ENCODE measurements around the gene B9D1. TPM values are rescaled to one million over a fixed set of nuclear protein-coding genes. Genes with fewer than 3 reads are reported as not detected.

The B9D1 gene
- total and polyA plus RNA-seq, 2 experiments from 2014 or later, result 35.2 to 63.5 TPM

DNA sequence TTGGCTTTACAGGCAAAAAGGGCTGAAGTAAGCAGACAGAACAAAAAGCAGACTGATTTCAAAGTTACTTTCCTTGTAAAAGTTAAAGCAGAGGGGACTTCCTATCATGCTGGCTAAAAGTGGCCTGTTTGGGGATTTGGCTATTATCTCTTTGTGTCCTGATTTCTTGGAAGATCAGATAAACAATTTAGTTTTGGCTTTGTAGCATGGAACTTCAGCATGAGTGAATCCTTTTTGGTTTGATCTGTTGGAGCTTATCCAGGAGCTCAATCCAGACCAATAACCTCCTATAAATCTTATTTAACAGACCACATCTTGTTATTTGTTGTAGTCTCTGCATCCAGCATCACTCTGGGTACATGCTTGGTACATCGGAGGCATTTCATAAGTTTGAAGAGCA, 39.6 kb upstream of the B9D1 start:
- H3K4me1 Mint-ChIP-seq, result peaks cover 6% of the 10 kb centered on the region
- DNase-seq (ENCODE audit: low spot score), result no peak
- no peaks in the 10 kb centered on the region for H3K36me3 ChIP-seq (ENCODE audit: insufficient read depth)
- no peak overlapping the region for H3K27ac ChIP-seq (ENCODE audit: low read depth)
- no peak overlapping the region for H3K4me3 ChIP-seq
- peaks cover 3% of the 10 kb centered on the region; the same call in 1 of the 2 replicates for H3K4me1 ChIP-seq (ENCODE audit: insufficient read depth)
- ATAC-seq, result no peak
- no peaks in the 10 kb centered on the region for H3F3A ChIP-seq (replicated peaks; ENCODE audit: low read depth)
- no peaks in the 10 kb centered on the region for H4K20me1 ChIP-seq (replicated peaks; ENCODE audit: insufficient read depth)
- H3K4me3 Mint-ChIP-seq, result no peak overlapping the region
- no peaks in the 10 kb centered on the region for H3K9me3 Mint-ChIP-seq
- TF ChIP-seq, protein P1, sequence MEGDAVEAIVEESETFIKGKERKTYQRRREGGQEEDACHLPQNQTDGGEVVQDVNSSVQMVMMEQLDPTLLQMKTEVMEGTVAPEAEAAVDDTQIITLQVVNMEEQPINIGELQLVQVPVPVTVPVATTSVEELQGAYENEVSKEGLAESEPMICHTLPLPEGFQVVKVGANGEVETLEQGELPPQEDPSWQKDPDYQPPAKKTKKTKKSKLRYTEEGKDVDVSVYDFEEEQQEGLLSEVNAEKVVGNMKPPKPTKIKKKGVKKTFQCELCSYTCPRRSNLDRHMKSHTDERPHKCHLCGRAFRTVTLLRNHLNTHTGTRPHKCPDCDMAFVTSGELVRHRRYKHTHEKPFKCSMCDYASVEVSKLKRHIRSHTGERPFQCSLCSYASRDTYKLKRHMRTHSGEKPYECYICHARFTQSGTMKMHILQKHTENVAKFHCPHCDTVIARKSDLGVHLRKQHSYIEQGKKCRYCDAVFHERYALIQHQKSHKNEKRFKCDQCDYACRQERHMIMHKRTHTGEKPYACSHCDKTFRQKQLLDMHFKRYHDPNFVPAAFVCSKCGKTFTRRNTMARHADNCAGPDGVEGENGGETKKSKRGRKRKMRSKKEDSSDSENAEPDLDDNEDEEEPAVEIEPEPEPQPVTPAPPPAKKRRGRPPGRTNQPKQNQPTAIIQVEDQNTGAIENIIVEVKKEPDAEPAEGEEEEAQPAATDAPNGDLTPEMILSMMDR (conservative IDR thresholded peaks at IDR 0.05; ENCODE audit: low read depth in 2 of 2), result no peak
- TF ChIP-seq, protein P2, sequence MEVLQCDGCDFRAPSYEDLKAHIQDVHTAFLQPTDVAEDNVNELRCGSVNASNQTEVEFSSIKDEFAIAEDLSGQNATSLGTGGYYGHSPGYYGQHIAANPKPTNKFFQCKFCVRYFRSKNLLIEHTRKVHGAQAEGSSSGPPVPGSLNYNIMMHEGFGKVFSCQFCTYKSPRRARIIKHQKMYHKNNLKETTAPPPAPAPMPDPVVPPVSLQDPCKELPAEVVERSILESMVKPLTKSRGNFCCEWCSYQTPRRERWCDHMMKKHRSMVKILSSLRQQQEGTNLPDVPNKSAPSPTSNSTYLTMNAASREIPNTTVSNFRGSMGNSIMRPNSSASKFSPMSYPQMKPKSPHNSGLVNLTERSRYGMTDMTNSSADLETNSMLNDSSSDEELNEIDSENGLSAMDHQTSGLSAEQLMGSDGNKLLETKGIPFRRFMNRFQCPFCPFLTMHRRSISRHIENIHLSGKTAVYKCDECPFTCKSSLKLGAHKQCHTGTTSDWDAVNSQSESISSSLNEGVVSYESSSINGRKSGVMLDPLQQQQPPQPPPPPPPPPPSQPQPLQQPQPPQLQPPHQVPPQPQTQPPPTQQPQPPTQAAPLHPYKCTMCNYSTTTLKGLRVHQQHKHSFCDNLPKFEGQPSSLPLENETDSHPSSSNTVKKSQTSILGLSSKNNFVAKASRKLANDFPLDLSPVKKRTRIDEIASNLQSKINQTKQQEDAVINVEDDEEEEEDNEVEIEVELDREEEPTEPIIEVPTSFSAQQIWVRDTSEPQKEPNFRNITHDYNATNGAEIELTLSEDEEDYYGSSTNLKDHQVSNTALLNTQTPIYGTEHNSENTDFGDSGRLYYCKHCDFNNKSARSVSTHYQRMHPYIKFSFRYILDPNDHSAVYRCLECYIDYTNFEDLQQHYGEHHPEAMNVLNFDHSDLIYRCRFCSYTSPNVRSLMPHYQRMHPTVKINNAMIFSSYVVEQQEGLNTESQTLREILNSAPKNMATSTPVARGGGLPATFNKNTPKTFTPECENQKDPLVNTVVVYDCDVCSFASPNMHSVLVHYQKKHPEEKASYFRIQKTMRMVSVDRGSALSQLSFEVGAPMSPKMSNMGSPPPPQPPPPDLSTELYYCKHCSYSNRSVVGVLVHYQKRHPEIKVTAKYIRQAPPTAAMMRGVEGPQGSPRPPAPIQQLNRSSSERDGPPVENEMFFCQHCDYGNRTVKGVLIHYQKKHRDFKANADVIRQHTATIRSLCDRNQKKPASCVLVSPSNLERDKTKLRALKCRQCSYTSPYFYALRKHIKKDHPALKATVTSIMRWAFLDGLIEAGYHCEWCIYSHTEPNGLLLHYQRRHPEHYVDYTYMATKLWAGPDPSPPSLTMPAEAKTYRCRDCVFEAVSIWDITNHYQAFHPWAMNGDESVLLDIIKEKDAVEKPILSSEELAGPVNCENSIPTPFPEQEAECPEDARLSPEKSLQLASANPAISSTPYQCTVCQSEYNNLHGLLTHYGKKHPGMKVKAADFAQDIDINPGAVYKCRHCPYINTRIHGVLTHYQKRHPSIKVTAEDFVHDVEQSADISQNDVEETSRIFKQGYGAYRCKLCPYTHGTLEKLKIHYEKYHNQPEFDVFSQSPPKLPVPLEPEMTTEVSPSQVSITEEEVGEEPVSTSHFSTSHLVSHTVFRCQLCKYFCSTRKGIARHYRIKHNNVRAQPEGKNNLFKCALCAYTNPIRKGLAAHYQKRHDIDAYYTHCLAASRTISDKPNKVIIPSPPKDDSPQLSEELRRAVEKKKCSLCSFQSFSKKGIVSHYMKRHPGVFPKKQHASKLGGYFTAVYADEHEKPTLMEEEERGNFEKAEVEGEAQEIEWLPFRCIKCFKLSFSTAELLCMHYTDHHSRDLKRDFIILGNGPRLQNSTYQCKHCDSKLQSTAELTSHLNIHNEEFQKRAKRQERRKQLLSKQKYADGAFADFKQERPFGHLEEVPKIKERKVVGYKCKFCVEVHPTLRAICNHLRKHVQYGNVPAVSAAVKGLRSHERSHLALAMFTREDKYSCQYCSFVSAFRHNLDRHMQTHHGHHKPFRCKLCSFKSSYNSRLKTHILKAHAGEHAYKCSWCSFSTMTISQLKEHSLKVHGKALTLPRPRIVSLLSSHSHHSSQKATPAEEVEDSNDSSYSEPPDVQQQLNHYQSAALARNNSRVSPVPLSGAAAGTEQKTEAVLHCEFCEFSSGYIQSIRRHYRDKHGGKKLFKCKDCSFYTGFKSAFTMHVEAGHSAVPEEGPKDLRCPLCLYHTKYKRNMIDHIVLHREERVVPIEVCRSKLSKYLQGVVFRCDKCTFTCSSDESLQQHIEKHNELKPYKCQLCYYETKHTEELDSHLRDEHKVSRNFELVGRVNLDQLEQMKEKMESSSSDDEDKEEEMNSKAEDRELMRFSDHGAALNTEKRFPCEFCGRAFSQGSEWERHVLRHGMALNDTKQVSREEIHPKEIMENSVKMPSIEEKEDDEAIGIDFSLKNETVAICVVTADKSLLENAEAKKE (CRISPR knock-in tag; IDR thresholded peaks at IDR 0.05), result no peak
- TF ChIP-seq, protein P3, sequence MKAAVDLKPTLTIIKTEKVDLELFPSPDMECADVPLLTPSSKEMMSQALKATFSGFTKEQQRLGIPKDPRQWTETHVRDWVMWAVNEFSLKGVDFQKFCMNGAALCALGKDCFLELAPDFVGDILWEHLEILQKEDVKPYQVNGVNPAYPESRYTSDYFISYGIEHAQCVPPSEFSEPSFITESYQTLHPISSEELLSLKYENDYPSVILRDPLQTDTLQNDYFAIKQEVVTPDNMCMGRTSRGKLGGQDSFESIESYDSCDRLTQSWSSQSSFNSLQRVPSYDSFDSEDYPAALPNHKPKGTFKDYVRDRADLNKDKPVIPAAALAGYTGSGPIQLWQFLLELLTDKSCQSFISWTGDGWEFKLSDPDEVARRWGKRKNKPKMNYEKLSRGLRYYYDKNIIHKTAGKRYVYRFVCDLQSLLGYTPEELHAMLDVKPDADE (IDR thresholded peaks at IDR 0.05), result no peak
- TF ChIP-seq, protein P4, sequence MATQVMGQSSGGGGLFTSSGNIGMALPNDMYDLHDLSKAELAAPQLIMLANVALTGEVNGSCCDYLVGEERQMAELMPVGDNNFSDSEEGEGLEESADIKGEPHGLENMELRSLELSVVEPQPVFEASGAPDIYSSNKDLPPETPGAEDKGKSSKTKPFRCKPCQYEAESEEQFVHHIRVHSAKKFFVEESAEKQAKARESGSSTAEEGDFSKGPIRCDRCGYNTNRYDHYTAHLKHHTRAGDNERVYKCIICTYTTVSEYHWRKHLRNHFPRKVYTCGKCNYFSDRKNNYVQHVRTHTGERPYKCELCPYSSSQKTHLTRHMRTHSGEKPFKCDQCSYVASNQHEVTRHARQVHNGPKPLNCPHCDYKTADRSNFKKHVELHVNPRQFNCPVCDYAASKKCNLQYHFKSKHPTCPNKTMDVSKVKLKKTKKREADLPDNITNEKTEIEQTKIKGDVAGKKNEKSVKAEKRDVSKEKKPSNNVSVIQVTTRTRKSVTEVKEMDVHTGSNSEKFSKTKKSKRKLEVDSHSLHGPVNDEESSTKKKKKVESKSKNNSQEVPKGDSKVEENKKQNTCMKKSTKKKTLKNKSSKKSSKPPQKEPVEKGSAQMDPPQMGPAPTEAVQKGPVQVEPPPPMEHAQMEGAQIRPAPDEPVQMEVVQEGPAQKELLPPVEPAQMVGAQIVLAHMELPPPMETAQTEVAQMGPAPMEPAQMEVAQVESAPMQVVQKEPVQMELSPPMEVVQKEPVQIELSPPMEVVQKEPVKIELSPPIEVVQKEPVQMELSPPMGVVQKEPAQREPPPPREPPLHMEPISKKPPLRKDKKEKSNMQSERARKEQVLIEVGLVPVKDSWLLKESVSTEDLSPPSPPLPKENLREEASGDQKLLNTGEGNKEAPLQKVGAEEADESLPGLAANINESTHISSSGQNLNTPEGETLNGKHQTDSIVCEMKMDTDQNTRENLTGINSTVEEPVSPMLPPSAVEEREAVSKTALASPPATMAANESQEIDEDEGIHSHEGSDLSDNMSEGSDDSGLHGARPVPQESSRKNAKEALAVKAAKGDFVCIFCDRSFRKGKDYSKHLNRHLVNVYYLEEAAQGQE (IDR thresholded peaks at IDR 0.05; ENCODE audit: unreplicated experiment), result no peak
- no peak for TF ChIP-seq ZNF114 (CRISPR knock-in tag; IDR thresholded peaks at IDR 0.05)
- no peak for TF ChIP-seq POLR2AphosphoS5 (IDR thresholded peaks at IDR 0.05; ENCODE audit: low read depth)
- no peak for TF ChIP-seq CREB1 (CRISPR knock-in tag; IDR thresholded peaks at IDR 0.05; ENCODE audit: low read depth)
- no peak for TF ChIP-seq JUNB (IDR thresholded peaks at IDR 0.05; ENCODE audit: unreplicated experiment)
- no peak for TF ChIP-seq STAT1 (IDR thresholded peaks at IDR 0.05; ENCODE audit: unreplicated experiment)
- no peak for TF ChIP-seq NANOG (IDR thresholded peaks at IDR 0.05; ENCODE audit: borderline replicate concordance)
- no peak for TF ChIP-seq EZH2 (IDR thresholded peaks at IDR 0.05; ENCODE audit: low read depth, unreplicated experiment)
- no peak for TF ChIP-seq EZH2phosphoT487 (IDR thresholded peaks at IDR 0.05; ENCODE audit: unreplicated experiment)
- H3K36me3 Mint-ChIP-seq (ENCODE audit: low read depth), result no peaks in the 10 kb centered on the region
- peaks cover 9% of the 10 kb centered on the region for H3K27me3 Mint-ChIP-seq (ENCODE audit: insufficient read depth, low read depth, poor library complexity)
- H3K27ac Mint-ChIP-seq, result no peak overlapping the region
- no peak overlapping the region for H3K4me2 ChIP-seq
- no peak overlapping the region for H2AFZ ChIP-seq
- 0 out of 2 replicates have a peak, but pooled peaks cover 8% of the 10 kb centered on the region for H3K9me2 ChIP-seq (ENCODE audit: insufficient read depth)
- H3K79me2 ChIP-seq (replicated peaks; ENCODE audit: insufficient read depth), result no peaks in the 10 kb centered on the region
- H3K27me3 ChIP-seq (ENCODE audit: insufficient read depth), result no peaks in the 10 kb centered on the region
